ENCODE results near the gene CGB7. TPM values are rescaled to one million over a fixed set of nuclear protein-coding genes. Genes with fewer than 3 reads are reported as not detected.
"Not testable (repeated sequence)": the region's sequence is repeated elsewhere in the genome, so short reads cannot be mapped to it uniquely, and the experiment has no call there.

CGB7 gene
- total and polyA plus RNA-seq, 2 of the 13 experiments (the other 11 are each of a cell fraction or from before 2014, with no cell fraction given): 0.07 TPM; not detected in 1

DNA sequence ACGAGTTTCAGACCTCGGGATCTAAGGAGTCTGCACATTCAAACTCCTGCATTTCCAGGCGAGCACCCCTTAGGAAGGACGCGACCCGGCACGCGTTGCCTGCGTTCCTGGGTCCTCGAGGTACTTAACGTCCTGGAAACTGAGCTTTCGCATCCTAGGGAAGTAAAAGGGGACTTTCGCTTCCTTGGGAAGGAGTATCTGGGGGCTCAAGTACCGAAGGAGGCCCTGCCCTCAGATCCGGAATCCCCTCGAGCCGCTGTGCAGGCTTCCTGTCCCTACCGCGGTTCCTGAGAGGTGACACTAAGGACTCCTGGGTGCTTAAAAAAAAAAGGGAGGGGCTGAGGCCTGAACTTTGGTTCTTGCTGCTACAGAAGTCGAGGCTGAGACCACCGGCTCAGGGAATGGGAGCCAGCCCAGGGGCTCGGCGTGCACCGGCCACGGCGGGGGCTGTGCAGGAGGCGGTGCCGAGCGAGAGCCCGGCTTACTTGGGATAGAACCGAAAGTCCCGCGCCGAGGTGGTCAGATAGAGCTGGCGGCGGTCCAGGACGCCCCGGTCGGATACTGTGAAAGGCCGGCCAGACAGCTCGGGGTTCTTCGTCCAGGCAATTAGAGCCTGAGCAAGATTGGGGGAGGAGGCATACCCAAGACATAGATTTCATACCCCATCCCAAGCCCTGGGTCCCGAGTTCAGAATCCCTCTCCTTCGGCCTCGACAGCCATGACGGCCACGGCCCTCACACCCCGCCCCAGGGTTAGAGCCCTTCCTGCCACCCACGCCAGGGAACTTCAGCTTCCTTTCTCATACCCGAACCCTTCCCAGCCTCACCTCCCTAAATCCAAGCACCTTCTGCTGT, 38.9 kb downstream of the CGB7 start:
- POLR2A ChIA-PET: interaction anchor here (0.8 to 2.9 kb wide), 4 partner anchors 13 to 107 kb away, joined by 3 to 21 read pairs (median 4); partner anchors contain the start of genes GYS1 and RUVBL2
- CTCF ChIA-PET (ENCODE audit: low intra/inter-chr PET ratio, low total read pairs); FAIRE-seq; H4K20me1 ChIP-seq (ENCODE audit: insufficient read depth, low read length); DNase-seq (ENCODE audit: low spot score); H3K9me3 ChIP-seq (ENCODE audit: low read length); H2AFZ ChIP-seq (ENCODE audit: low read length); H3K27ac ChIP-seq (ENCODE audit: extremely low read length, insufficient read depth, low read length); BruUV-seq (replicated peaks); intact Hi-C loops (cut with micrococcal nuclease; ENCODE audit: unreplicated experiment); in situ Hi-C loops (cut with HindIII; ENCODE audit: extremely low pct_ligation_motif_present, low pct_unique_long_range_greater_than_20kb); H3K79me2 ChIP-seq (ENCODE audit: insufficient read depth, low read length): not testable (repeated sequence)
- Histone ChIP-seq H3K9ac (ENCODE audit: insufficient read depth, low read depth, low read length) (peak overlapping the region; percentile 54; the same call in 1 of the 2 replicates), H3K4me1 (ENCODE audit: insufficient read depth, low read length) (peaks cover 27% of the 10 kb centered on the region), H3K4me2 (ENCODE audit: low read depth, low read length) (peak overlapping the region; percentile 98), H3K27me3 (ENCODE audit: control insufficient read depth in 1 of 2, insufficient read depth in 2 of 2, low read length in 2 of 2) (peaks cover 0 to 25% of the 10 kb centered on the region in 2 experiments; a peak in 3 of 5 replicates), H3K4me3 (replicated peaks in 1 of 3; ENCODE audit: insufficient read depth in 1 of 3, low read depth in 2 of 3, low read length in 3 of 3) (peak overlapping the region; percentile 37 to 63 (median 53)), H3K36me3 (replicated peaks in 1 of 2; ENCODE audit: control insufficient read depth in 1 of 2, insufficient read depth in 2 of 2, low read length in 2 of 2) (peaks cover 4 to 19% of the 10 kb centered on the region in 2 experiments; a peak in 4 of 5 replicates)
- TF ChIP-seq ZNF776 (CRISPR knock-in tag; IDR thresholded peaks at IDR 0.05) (0 out of 2 replicates have a peak, but pooled peaks have one; percentile 37), GABPB1 (CRISPR knock-in tag; IDR thresholded peaks at IDR 0.05) (0 out of 2 replicates have a peak, but pooled peaks have one; percentile 17), DMAP1 (CRISPR knock-in tag; IDR thresholded peaks at IDR 0.05) (0 out of 2 replicates have a peak, but pooled peaks have one; percentile 0), AKAP8 (CRISPR knock-in tag; IDR thresholded peaks at IDR 0.05) (0 out of 2 replicates have a peak, but pooled peaks have one; percentile 32), ZFY (CRISPR knock-in tag; IDR thresholded peaks at IDR 0.05) (0 out of 2 replicates have a peak, but pooled peaks have one; percentile 6), KDM2A (CRISPR knock-in tag; IDR thresholded peaks at IDR 0.05; ENCODE audit: borderline replicate concordance, low read depth) (peak; percentile 11; the same call in 1 of the 2 replicates), AGO1 (IDR thresholded peaks at IDR 0.05; ENCODE audit: low read depth, low read length, poor library complexity, severe bottlenecking) (peak; percentile 72)
- TF ChIP-seq, protein P1, sequence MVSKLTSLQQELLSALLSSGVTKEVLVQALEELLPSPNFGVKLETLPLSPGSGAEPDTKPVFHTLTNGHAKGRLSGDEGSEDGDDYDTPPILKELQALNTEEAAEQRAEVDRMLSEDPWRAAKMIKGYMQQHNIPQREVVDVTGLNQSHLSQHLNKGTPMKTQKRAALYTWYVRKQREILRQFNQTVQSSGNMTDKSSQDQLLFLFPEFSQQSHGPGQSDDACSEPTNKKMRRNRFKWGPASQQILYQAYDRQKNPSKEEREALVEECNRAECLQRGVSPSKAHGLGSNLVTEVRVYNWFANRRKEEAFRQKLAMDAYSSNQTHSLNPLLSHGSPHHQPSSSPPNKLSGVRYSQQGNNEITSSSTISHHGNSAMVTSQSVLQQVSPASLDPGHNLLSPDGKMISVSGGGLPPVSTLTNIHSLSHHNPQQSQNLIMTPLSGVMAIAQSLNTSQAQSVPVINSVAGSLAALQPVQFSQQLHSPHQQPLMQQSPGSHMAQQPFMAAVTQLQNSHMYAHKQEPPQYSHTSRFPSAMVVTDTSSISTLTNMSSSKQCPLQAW (CRISPR knock-in tag; IDR thresholded peaks at IDR 0.05): 0 out of 2 replicates have a peak, but pooled peaks have one; percentile 43
- peak; percentile 45 for ATAC-seq
- WGBS (ENCODE audit: low lambda C conversion rate): 4% methylated on average over 16 of the region's 50 CpGs
